GM12878 (cell line): ENCODE results near the gene CPT2. TPM values are rescaled to one million over a fixed set of nuclear protein-coding genes. Genes with fewer than 3 reads are reported as not detected.

Experiments used
- ATAC-seq: fragments of 200-7000 bp; cut with Tn5 transposase; 3 replicates; pipeline ENCODE4 v1.9.1; 2020; ENCODE audit warnings: mild to moderate bottlenecking, moderate library complexity
- BruUV-seq: library from RNA; stranded (reverse); fragments of 400-500 nt; replicated peaks from 2 replicates; lab custom pipeline; 2021; lab: Mats Ljungman, UMichigan
- CTCF ChIA-PET: fragments of 300-600 bp; sonication (Branson Sonifier 250); formaldehyde crosslinking; extraction: SDS; loops from one replicate; lab custom pipeline; 2021; ENCODE audit warnings: inconsistent platforms; lab: Yijun Ruan, JAX
- POLR2A ChIA-PET: fragments of 350-600 bp; formaldehyde crosslinking; extraction: SDS; loops from one replicate; lab custom pipeline; 2021; ENCODE audit warnings: inconsistent platforms; lab: Charles Lee
- RAD21 ChIA-PET: fragments of 300-600 bp; sonication (Branson Sonifier 250); formaldehyde crosslinking; loops from one replicate; lab custom pipeline; 2023; ENCODE audit warnings: antibody characterized with exemption; ENCODE audit not compliant: unreplicated experiment; lab: Charles Lee
- SMC1A ChIA-PET: fragments of 300-600 bp; sonication (Branson Sonifier 250); formaldehyde crosslinking; loops from one replicate; lab custom pipeline; 2023; ENCODE audit not compliant: unreplicated experiment, uncharacterized antibody; lab: Charles Lee
- DNase-seq: peaks from one replicate; pipeline ENCODE4 v3.0.0-alpha.2; 2011; ENCODE audit warnings: low read depth, low spot score
- FAIRE-seq: peaks from 3 replicates; lab custom pipeline; 2011; peaks lifted over from hg19 to GRCh38; lab: Jason Lieb, UNC
- H2AFZ ChIP-seq: 2 replicates; pipeline ENCODE4 v1.6.0; 2011; ENCODE audit warnings: low read depth, low read length, control low read depth; ENCODE audit not compliant: control insufficient read depth
- H3K27ac ChIP-seq: 2 replicates; pipeline ENCODE4 v1.5.1; 2011; ENCODE audit warnings: control low read depth; ENCODE audit not compliant: control insufficient read depth, insufficient read depth
- H3K27me3 ChIP-seq, 2 experiments: replicated peaks in 1 of 2; 2 replicates each; pipeline versions ENCODE4 v1.6.0 to v1.6.1; 2011; ENCODE audit warnings: low read length in 1 of 2; ENCODE audit not compliant: control insufficient read depth in 2 of 2, insufficient read depth in 2 of 2
- H3K36me3 ChIP-seq, 2 experiments: 2 replicates each; pipeline ENCODE4 v1.5.1; 2011; ENCODE audit warnings: low read length in 1 of 2; ENCODE audit not compliant: control insufficient read depth in 2 of 2, insufficient read depth in 2 of 2
- H3K4me1 ChIP-seq: 2 replicates; pipeline ENCODE4 v1.6.1; 2011; ENCODE audit warnings: mild to moderate bottlenecking, low read length, moderate library complexity, mixed read lengths; ENCODE audit not compliant: control insufficient read depth, insufficient read depth
- H3K4me2 ChIP-seq: 2 replicates; pipeline ENCODE4 v1.6.0; 2011; ENCODE audit warnings: control low read depth; ENCODE audit not compliant: control insufficient read depth, insufficient read depth
- H3K4me3 ChIP-seq: fragments of 200-600 bp; sonication (generic); 2 replicates; pipeline ENCODE4 v1.5.1; 2016
- H3K79me2 ChIP-seq: 2 replicates; pipeline ENCODE4 v1.6.0; 2011; ENCODE audit warnings: low read length; ENCODE audit not compliant: control insufficient read depth, insufficient read depth
- H3K9ac ChIP-seq: 2 replicates; pipeline ENCODE4 v1.8.0; 2011; ENCODE audit warnings: low read length, control low read depth, mixed read lengths; ENCODE audit not compliant: control insufficient read depth, insufficient read depth
- H3K9me3 ChIP-seq: replicated peaks from 3 replicates; pipeline ENCODE4 v1.5.1; 2011; ENCODE audit warnings: mild to moderate bottlenecking, low read length; ENCODE audit not compliant: control insufficient read depth, insufficient read depth
- H4K20me1 ChIP-seq: 2 replicates; pipeline ENCODE4 v1.6.0; 2011; ENCODE audit not compliant: control insufficient read depth, insufficient read depth
- CREM ChIP-seq: IDR thresholded peaks from 2 replicates; pipeline ENCODE4 v1.6.1; 2014; ENCODE audit warnings: antibody characterized with exemption, low read depth
- EZH2 ChIP-seq: IDR thresholded peaks from 2 replicates; pipeline ENCODE4 v1.6.1; 2012; ENCODE audit warnings: low read depth, mild to moderate bottlenecking, control low read depth, inconsistent platforms, low read length, borderline replicate concordance; ENCODE audit not compliant: control insufficient read depth
- HDAC6 ChIP-seq: fragments of 200-600 bp; sonication (generic); IDR thresholded peaks from one replicate; pipeline ENCODE4 v1.8.0; 2017; ENCODE audit warnings: antibody characterized with exemption; ENCODE audit not compliant: unreplicated experiment
- MXI1 ChIP-seq: fragments of 150-350 bp; IDR thresholded peaks from 2 replicates; pipeline ENCODE4 v1.6.1; 2011; ENCODE audit warnings: low read depth, mild to moderate bottlenecking, inconsistent platforms, low read length, improper control_type of control experiment
- NBN ChIP-seq: fragments of 450-650 bp; IDR thresholded peaks from 2 replicates; pipeline ENCODE4 v1.6.1; 2016
- NFIC ChIP-seq: IDR thresholded peaks from 2 replicates; pipeline ENCODE4 v1.6.1; 2012; ENCODE audit warnings: low read depth, mild to moderate bottlenecking, inconsistent platforms, low read length, moderate library complexity
- PKNOX1 ChIP-seq: fragments of 450-650 bp; IDR thresholded peaks from 2 replicates; pipeline ENCODE4 v1.6.1; 2016; ENCODE audit warnings: mild to moderate bottlenecking
- SMARCA5 ChIP-seq: fragments of 450-650 bp; IDR thresholded peaks from 2 replicates; pipeline ENCODE4 v1.6.1; 2017; ENCODE audit warnings: mild to moderate bottlenecking
- SREBF2 ChIP-seq: IDR thresholded peaks from 2 replicates; pipeline ENCODE4 v1.6.1; 2012; ENCODE audit warnings: mild to moderate bottlenecking, low read length
- WGBS: methylation state at CpG from one replicate; pipeline ENCODE4 v1.1.6; 2016; ENCODE audit warnings: low lambda C conversion rate; ENCODE audit not compliant: insufficient replicate concordance, insufficient coverage; ENCODE audit errors: missing lambda C conversion rate; 5-methylcytosine and 5-hydroxymethylcytosine counted together
- in situ Hi-C: fragments of 300-500 bp; cut with MboI; formaldehyde crosslinking; loops from 9 replicates; pipeline ENCODE4 v1.14.3; 2018; ENCODE audit warnings: mixed read lengths
- intact Hi-C: fragments of 100-400 bp; cut with micrococcal nuclease; formaldehyde crosslinking; loops from one replicate; pipeline ENCODE4 v1.14.2; 2022; ENCODE audit not compliant: unreplicated experiment
- polyA plus RNA-seq, 11 experiments: library from polyadenylated mRNA; depleted of rRNA in 4 of 11; unstranded in 6 of 11; stranded (reverse) in 5 of 11; fragments of >200 nt; fragmentation: Nextera tagmentation in 4 of 11; fragmentation: Illumina TruSeq in 1 of 11; extraction: Ambion mirVana in 4 of 11; extraction: Trizol in 1 of 11; gene quantifications; 1 replicate in 1 of 11; 2 replicates in 10 of 11; pipeline versions ENCODE4 v1.2.1 to v1.2.3, GENCODE V29; 2011 to 2016; ENCODE audit warnings: inconsistent platforms in 2 of 11, missing spikeins in 2 of 11, low read depth in 1 of 11
- total RNA-seq, 4 experiments: library from RNA; depleted of rRNA in 3 of 4; stranded (reverse); fragments of >200 nt in 3 of 4; fragmentation: Illumina TruSeq in 1 of 4; extraction: Trizol in 1 of 4; gene quantifications; 2 replicates each; pipeline versions ENCODE4 v1.2.1 to v1.2.3, GENCODE V29; 2013 to 2021
- TF ChIP-seq, protein P1 (sequence below): IDR thresholded peaks from 2 replicates; pipeline ENCODE4 v1.6.1; 2011; ENCODE audit warnings: mild to moderate bottlenecking, low read depth, low read length, moderate library complexity; ENCODE audit not compliant: insufficient replicate concordance
- TF ChIP-seq, protein P2 (sequence below): fragments of 150-350 bp; IDR thresholded peaks from 2 replicates; pipeline ENCODE4 v1.6.1; 2016; ENCODE audit warnings: low read depth, low read length

The CPT2 gene
- total and polyA plus RNA-seq, 10 of the 15 experiments (the other 5 are each of a cell fraction or from before 2014, with no cell fraction given), result 10.1 to 36.2 (median 26.3) TPM

GRCh38 chr1:53160924-53161378, 35.7 kb upstream of the CPT2 start:
- Histone ChIP-seq H3K79me2 (no peaks in the 10 kb centered on the region), H3K4me3 (no peak overlapping the region), H3K27me3 (no peaks in the 10 kb centered on the region; a peak in 2 of 4 replicates), H4K20me1 (no peaks in the 10 kb centered on the region), H3K9ac (no peak overlapping the region), H3K9me3 (no peaks in the 10 kb centered on the region), H2AFZ (no peak overlapping the region), H3K27ac (no peak overlapping the region), H3K36me3 (no peaks in the 10 kb centered on the region), H3K4me2 (no peak overlapping the region), H3K4me1 (no peaks in the 10 kb centered on the region)
- no peak for DNase-seq
- in situ Hi-C loops, result no loop called here
- 0% methylated on average over 1 of the region's 2 CpGs for WGBS
- RAD21 ChIA-PET, result no interaction called here
- intact Hi-C loops, result no loop called here
- CTCF ChIA-PET, result no interaction called here
- no peak for ATAC-seq
- TF ChIP-seq PKNOX1, result no peak
- TF ChIP-seq, protein P1, sequence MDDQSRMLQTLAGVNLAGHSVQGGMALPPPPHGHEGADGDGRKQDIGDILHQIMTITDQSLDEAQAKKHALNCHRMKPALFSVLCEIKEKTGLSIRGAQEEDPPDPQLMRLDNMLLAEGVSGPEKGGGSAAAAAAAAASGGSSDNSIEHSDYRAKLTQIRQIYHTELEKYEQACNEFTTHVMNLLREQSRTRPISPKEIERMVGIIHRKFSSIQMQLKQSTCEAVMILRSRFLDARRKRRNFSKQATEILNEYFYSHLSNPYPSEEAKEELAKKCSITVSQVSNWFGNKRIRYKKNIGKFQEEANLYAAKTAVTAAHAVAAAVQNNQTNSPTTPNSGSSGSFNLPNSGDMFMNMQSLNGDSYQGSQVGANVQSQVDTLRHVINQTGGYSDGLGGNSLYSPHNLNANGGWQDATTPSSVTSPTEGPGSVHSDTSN, result no peak
- no peak for TF ChIP-seq HDAC6
- TF ChIP-seq CREM, result no peak
- no peak for TF ChIP-seq EZH2
- no peak for TF ChIP-seq NBN
- no peak for TF ChIP-seq MXI1
- TF ChIP-seq, protein P2, sequence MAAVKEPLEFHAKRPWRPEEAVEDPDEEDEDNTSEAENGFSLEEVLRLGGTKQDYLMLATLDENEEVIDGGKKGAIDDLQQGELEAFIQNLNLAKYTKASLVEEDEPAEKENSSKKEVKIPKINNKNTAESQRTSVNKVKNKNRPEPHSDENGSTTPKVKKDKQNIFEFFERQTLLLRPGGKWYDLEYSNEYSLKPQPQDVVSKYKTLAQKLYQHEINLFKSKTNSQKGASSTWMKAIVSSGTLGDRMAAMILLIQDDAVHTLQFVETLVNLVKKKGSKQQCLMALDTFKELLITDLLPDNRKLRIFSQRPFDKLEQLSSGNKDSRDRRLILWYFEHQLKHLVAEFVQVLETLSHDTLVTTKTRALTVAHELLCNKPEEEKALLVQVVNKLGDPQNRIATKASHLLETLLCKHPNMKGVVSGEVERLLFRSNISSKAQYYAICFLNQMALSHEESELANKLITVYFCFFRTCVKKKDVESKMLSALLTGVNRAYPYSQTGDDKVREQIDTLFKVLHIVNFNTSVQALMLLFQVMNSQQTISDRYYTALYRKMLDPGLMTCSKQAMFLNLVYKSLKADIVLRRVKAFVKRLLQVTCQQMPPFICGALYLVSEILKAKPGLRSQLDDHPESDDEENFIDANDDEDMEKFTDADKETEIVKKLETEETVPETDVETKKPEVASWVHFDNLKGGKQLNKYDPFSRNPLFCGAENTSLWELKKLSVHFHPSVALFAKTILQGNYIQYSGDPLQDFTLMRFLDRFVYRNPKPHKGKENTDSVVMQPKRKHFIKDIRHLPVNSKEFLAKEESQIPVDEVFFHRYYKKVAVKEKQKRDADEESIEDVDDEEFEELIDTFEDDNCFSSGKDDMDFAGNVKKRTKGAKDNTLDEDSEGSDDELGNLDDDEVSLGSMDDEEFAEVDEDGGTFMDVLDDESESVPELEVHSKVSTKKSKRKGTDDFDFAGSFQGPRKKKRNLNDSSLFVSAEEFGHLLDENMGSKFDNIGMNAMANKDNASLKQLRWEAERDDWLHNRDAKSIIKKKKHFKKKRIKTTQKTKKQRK, result no peak
- no peak for TF ChIP-seq SMARCA5
- TF ChIP-seq NFIC, result no peak
- TF ChIP-seq SREBF2, result no peak
- FAIRE-seq, result no peak
- SMC1A ChIA-PET, result no interaction called here
- no TSS peak for BruUV-seq
- POLR2A ChIA-PET, result no interaction called here
